Spleen (tissue), 11 donors: ENCODE measurements around the gene ELFN1. TPM values are rescaled to one million over a fixed set of nuclear protein-coding genes. Genes with fewer than 3 reads are reported as not detected.

ENCODE experiments used
- DNase-seq: peaks from one replicate; pipeline ENCODE4 v3.0.0-alpha.2; 2020
- H3K27ac ChIP-seq, 8 donors: fragments of 200-600 bp; sonication (generic) in 7 of 8; 1 replicate in 4 of 8; 2 replicates in 4 of 8; pipeline versions ENCODE4 v1.5.0 to v1.8.0; 2016 to 2021; ENCODE audit warnings: inconsistent platforms in 4 of 8, mild to moderate bottlenecking in 4 of 8, moderate library complexity in 1 of 8
- H3K27me3 ChIP-seq, 7 donors: fragments of 200-600 bp; sonication (generic) in 6 of 7; replicated peaks in 1 of 7; 1 replicate in 4 of 7; 2 replicates in 3 of 7; pipeline versions ENCODE4 v1.5.0 to v1.8.0; 2016 to 2021; ENCODE audit warnings: inconsistent platforms in 3 of 7, mild to moderate bottlenecking in 1 of 7
- H3K36me3 ChIP-seq, 6 donors: fragments of 200-600 bp; sonication (generic) in 5 of 6; 1 replicate in 4 of 6; 2 replicates in 2 of 6; pipeline versions ENCODE4 v1.5.0 to v1.8.0; 2016 to 2021; ENCODE audit warnings: inconsistent platforms in 2 of 6
- H3K4me1 ChIP-seq, 6 donors: fragments of 200-600 bp; sonication (generic) in 5 of 6; 1 replicate in 3 of 6; 2 replicates in 3 of 6; pipeline versions ENCODE4 v1.5.0 to v1.8.0; 2016 to 2021; ENCODE audit warnings: inconsistent platforms in 3 of 6
- H3K4me3 ChIP-seq, 8 donors: fragments of 200-600 bp; sonication (generic) in 7 of 8; 1 replicate in 4 of 8; 2 replicates in 4 of 8; pipeline versions ENCODE4 v1.5.0 to v1.8.0; 2016 to 2021; ENCODE audit warnings: inconsistent platforms in 4 of 8, mild to moderate bottlenecking in 4 of 8, moderate library complexity in 2 of 8
- H3K9me3 ChIP-seq, 8 donors: fragments of 200-600 bp; sonication (generic) in 7 of 8; 1 replicate in 4 of 8; 2 replicates in 4 of 8; pipeline versions ENCODE4 v1.5.0 to v1.8.0; 2016 to 2021; ENCODE audit warnings: inconsistent platforms in 4 of 8
- POLR2A ChIP-seq, 3 donors: fragments of 450-650 bp; IDR thresholded peaks; one replicate each; pipeline ENCODE4 v1.5.1; 2017; ENCODE audit warnings: antibody characterized with exemption in 3 of 3, mild to moderate bottlenecking in 1 of 3
- POLR2AphosphoS5 ChIP-seq, 3 donors: sonication (generic); formaldehyde crosslinking; IDR thresholded peaks; one replicate each; pipeline ENCODE4 v1.5.1; 2017; ENCODE audit warnings: antibody characterized with exemption in 3 of 3
- WGBS, 5 donors: extraction: QIAGEN DNeasy Blood & Tissue Kit in 3 of 5; methylation state at CpG; one replicate each; pipeline versions ENCODE4 v1.1.5 to v1.1.7; 2013 to 2018; 5-methylcytosine and 5-hydroxymethylcytosine counted together
- intact Hi-C: fragments of 100-400 bp; cut with DNase I; formaldehyde crosslinking; loops from one replicate; pipeline ENCODE4 v1.15.0; 2023; ENCODE audit warnings: low total_unique reads
- polyA plus RNA-seq, 3 donors: library from polyadenylated mRNA; stranded (reverse); fragments of 200-250 nt; gene quantifications; one replicate each; pipeline ENCODE4 v1.2.1, GENCODE V29; 2013
- total RNA-seq, 7 donors: library from RNA; depleted of rRNA in 3 of 7; stranded (reverse); fragments of >200 nt in 3 of 7; fragmentation: NEBNext Ultra II Directional in 4 of 7; extraction: Animal tissue kit (Norgen Biotek cat#: 25700) in 4 of 7; gene quantifications; one replicate each; pipeline versions ENCODE4 v1.1.0 to v1.2.1, GENCODE V29; 2016 to 2021
- TF ChIP-seq, protein P1 (sequence below), 11 experiments: fragments of 200-600 bp in 7 of 11; fragments of 450-650 bp in 4 of 11; sonication (generic) in 4 of 11; IDR thresholded peaks in 8 of 11; conservative IDR thresholded peaks in 3 of 11; 1 replicate in 7 of 11; 2 replicates in 4 of 11; pipeline versions ENCODE4 v1.4.0 to v1.8.0; 2016 to 2021; ENCODE audit warnings: antibody characterized with exemption in 11 of 11, inconsistent platforms in 4 of 11, mild to moderate bottlenecking in 1 of 11
- donor health status: healthy with polysubstance abuse.
- donor health status: DM: no; HTN: no; CAD: no; lungs with moderate emphysema.
- donor health status: DM: no; HTN: no; CAD: no.
- donor health status: Bipolar disorder and iron deficiency.
- donor health status: healthy.
- donor health status: DM: no; HTN: no; CAD: no.
- donor health status: DM: yes; HTN: yes; CAD: no.

The ELFN1 gene
- total and polyA plus RNA-seq, 10 donors: 0.22 to 3.9 (median 2.4) TPM

DNA sequence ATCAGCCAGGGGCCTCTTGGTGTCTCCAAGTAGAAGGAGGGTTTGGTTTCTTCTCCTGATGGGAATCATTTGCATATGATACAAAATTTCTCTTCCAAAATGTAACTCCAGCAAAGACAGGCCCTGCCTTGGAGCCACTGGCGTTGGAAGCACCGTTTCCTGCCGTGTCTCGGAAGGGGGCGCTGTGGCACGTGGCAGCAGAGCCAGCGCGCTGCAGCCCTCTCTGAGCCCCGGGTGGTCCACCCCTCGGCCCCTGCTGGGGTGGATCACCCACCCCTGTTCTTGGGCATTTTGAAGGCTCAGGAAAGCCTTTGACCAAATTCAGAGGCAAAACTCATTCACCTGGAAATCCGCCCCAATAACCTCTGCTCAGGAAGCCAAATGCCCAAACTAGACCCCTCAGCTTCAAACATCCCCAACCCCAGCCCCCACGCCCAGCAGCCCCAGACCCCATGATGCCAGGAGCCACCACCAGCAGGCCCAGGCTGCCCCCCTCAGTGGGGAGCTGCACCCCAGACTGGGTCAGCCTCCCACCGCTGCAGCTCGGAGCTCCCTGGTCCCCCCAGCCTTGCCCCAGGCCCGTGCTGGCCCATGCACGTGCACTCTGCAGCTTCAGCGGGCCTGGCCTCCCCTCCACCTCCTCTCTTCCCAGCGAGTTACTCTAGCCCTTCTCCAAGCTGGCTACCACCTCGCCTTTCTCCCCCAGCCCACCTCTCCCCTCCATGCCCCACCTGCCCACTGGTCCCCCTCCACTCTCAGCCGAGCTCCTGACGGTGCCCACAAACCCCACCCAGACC, 29.5 kb upstream of the ELFN1 start:
- no peak for DNase-seq
- Histone ChIP-seq H3K4me3 (no peak overlapping the region), H3K4me1 (no peaks in the 10 kb centered on the region), H3K36me3 (no peaks in the 10 kb centered on the region), H3K9me3 (peaks cover 0 to 29% (median 27%) of the 10 kb centered on the region in 8 donors), H3K27me3 (peaks cover 0 to 61% (median 11%) of the 10 kb centered on the region in 7 donors), H3K27ac (no peak overlapping the region)
- TF ChIP-seq POLR2AphosphoS5 (IDR thresholded peaks at IDR 0.05): no peak
- no peak for TF ChIP-seq POLR2A (IDR thresholded peaks at IDR 0.05)
- TF ChIP-seq, protein P1, sequence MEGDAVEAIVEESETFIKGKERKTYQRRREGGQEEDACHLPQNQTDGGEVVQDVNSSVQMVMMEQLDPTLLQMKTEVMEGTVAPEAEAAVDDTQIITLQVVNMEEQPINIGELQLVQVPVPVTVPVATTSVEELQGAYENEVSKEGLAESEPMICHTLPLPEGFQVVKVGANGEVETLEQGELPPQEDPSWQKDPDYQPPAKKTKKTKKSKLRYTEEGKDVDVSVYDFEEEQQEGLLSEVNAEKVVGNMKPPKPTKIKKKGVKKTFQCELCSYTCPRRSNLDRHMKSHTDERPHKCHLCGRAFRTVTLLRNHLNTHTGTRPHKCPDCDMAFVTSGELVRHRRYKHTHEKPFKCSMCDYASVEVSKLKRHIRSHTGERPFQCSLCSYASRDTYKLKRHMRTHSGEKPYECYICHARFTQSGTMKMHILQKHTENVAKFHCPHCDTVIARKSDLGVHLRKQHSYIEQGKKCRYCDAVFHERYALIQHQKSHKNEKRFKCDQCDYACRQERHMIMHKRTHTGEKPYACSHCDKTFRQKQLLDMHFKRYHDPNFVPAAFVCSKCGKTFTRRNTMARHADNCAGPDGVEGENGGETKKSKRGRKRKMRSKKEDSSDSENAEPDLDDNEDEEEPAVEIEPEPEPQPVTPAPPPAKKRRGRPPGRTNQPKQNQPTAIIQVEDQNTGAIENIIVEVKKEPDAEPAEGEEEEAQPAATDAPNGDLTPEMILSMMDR (IDR thresholded peaks at IDR 0.05 in 8 of 11, conservative IDR thresholded peaks at IDR 0.05 in 3 of 11): no peak
- 76 to 83% (median 82%) methylated on average over 20 to 21 of the region's 21 CpGs for WGBS, 5 donors
- intact Hi-C loops: no loop called here

DNA sequence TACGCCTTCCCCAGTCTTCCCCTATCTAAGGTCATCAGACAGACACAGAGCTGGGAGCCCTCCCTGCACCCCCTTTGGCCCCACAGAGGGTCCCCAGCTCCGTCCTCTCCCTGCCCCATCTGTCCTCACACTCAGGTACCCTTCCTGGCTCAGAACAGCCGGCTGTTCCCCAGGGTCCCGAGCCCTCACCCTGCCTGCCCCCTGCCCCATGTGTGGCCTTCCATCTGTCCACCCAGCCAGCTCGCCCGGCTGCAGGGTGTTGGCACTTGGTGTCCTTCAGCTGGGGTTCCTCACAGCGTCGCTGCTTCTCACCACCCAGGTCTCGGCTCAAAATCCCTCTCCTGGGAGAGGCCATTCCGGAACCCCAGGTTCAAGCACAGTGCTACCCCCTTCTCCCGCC, 28.9 kb upstream of the ELFN1 start:
- peaks cover 0 to 23% (median 21%) of the 10 kb centered on the region in 8 donors for H3K9me3 ChIP-seq
- no peaks in the 10 kb centered on the region for H3K4me1 ChIP-seq
- no peak overlapping the region for H3K4me3 ChIP-seq
- no peaks in the 10 kb centered on the region for H3K36me3 ChIP-seq
- no peak overlapping the region for H3K27ac ChIP-seq
- H3K27me3 ChIP-seq: peaks cover 0 to 67% (median 11%) of the 10 kb centered on the region in 7 donors
- TF ChIP-seq, protein P1 (IDR thresholded peaks at IDR 0.05 in 8 of 11, conservative IDR thresholded peaks at IDR 0.05 in 3 of 11): no peak
- TF ChIP-seq POLR2A (IDR thresholded peaks at IDR 0.05): no peak
- TF ChIP-seq POLR2AphosphoS5 (IDR thresholded peaks at IDR 0.05): no peak
- DNase-seq: no peak
- intact Hi-C loops: no loop called here
- WGBS, 5 donors: 84 to 89% (median 87%) methylated on average over 11 of the region's 11 CpGs

- no peak overlapping the region for H3K4me3 ChIP-seq
- TF ChIP-seq POLR2A (IDR thresholded peaks at IDR 0.05): no peak
- intact Hi-C loops: no loop called here
- H3K36me3 ChIP-seq: no peaks in the 10 kb centered on the region
- H3K4me1 ChIP-seq: no peaks in the 10 kb centered on the region
- WGBS, 5 donors: 74 to 87% (median 83%) methylated on average over 14 to 16 of the region's 16 CpGs
- H3K27me3 ChIP-seq: peaks cover 0 to 73% (median 14%) of the 10 kb centered on the region in 7 donors
- peaks cover 0 to 17% (median 15%) of the 10 kb centered on the region in 8 donors for H3K9me3 ChIP-seq
- H3K27ac ChIP-seq: no peak overlapping the region
- no peak for DNase-seq
Measured at GRCh38 chr7:1641661-1642260, 28.3 kb upstream of the ELFN1 start.

DNA sequence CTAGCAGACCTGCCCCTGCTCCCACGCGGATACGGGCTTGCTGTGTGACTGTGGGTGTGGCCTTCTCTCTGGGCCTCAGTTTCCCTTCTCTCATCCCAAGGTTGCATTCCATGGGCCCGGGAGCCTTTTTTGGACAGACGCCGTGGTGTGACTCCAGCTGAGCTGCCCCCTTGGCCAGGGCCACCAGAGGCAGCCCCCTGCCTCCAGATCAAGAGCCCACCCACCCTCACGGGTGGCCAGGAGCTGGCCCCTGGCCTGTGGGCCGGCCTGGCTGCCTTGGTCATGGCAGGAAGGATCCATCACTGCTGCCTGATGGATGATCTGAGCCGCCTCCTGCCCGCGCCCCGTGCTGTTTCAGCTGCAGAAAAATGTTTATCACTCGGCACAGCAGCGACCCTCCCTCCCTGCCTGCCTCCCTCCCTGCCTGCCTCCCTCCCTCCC, 27.8 kb upstream of the ELFN1 start:
- Histone ChIP-seq H3K36me3 (no peaks in the 10 kb centered on the region), H3K4me1 (no peaks in the 10 kb centered on the region), H3K27me3 (peaks cover 0 to 78% (median 18%) of the 10 kb centered on the region in 7 donors), H3K27ac (no peak overlapping the region), H3K9me3 (peaks cover 0 to 12% (median 10%) of the 10 kb centered on the region in 8 donors), H3K4me3 (no peak overlapping the region)
- TF ChIP-seq POLR2A (IDR thresholded peaks at IDR 0.05) (no peak), POLR2AphosphoS5 (IDR thresholded peaks at IDR 0.05) (no peak)
- TF ChIP-seq, protein P1 (IDR thresholded peaks at IDR 0.05 in 8 of 11, conservative IDR thresholded peaks at IDR 0.05 in 3 of 11): no peak
- WGBS, 5 donors: 33 to 56% (median 40%) methylated on average over 10 to 14 of the region's 14 CpGs
- intact Hi-C loops: no loop called here
- no peak for DNase-seq
